ENCODE data around the gene AMBRA1.

AMBRA1 gene

GRCh38 chr11:46347637-46348311, 246.0 kb downstream of the AMBRA1 start:
- no peak for DNase-seq (ENCODE audit: low read depth in 2 of 2)

- DNase-seq (ENCODE audit: low read depth in 2 of 2), result peak; percentile 72 to 79
Measured at GRCh38 chr11:46346886-46347636, 246.8 kb downstream of the AMBRA1 start, which contains the start of gene DGKZ. Gene DGKZ, plus strand, starts transcription at chr11:46347463. Its CDS starts 197 bp downstream, at chr11:46347660.
